Measurements from ENCODE around the gene NSDHL.
A peak's percentile ranks its signal among the peaks of the same experiment; 100 is the strongest.

DNA sequence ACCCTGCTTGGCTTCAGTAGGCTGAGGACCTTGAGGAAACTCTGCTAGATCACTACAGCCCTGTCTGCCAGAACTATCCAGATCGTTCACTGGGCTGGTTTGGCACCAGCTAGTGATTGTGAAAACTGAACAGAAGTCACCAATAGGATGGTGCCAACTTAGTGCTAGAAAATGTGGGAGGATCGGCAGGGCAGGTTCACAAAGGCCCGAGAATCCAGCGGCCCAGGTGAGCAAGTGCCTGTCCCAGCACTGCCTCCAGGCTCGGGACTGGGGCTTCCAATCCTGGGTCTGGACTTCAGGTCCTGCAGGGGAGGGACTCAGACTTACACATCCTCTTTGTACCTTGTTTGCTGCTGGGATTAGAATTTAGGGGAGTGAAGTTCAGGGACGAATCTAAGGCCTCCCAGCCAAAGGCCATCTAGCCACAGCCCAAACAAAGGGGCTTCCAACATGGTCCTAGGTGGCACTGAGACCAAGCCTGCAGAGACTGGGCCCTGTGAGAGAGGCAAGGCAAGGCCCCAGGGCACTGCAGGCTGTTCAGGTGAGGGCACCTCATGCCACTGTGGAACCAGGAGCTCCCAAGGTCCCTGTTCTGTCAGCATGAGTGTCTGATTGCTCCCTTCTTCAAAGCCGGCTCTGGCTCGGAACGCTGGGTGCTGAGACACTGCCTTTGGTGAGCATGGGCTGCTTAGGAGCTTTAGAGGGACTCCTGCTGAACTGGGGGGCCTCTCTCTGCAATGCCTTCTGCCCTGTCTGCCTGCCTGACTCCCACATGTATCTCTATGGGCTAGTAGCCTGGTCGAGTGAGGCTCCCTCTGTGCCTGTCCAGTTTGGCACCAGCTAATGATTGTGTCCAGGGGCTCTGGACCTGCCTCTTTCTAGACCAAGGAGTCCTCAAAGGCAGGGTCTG, 46.3 kb downstream of the NSDHL start:
- TF ChIP-seq CTCF (IDR thresholded peaks at IDR 0.05) (no peak), POLR2A (IDR thresholded peaks at IDR 0.05) (peak in 1 of 4 donors; percentile 7)

All from esophagus squamous epithelium (tissue), 4 donors.